Esophagus muscularis mucosa (tissue), 4 donors: ENCODE data around the gene CYP2F1. TPM values are rescaled to one million over a fixed set of nuclear protein-coding genes. Genes with fewer than 3 reads are reported as not detected.

Experiments
- DNase-seq: peaks from one replicate; pipeline ENCODE4 v3.0.0-alpha.2; 2017; ENCODE audit errors: extremely low spot score
- H3K27ac ChIP-seq, 4 donors: fragments of 200-600 bp; sonication (generic); replicated peaks in 1 of 4; 1 replicate in 3 of 4; 2 replicates in 1 of 4; pipeline ENCODE4 v1.5.1; 2016 to 2019; ENCODE audit warnings: mild to moderate bottlenecking in 1 of 4
- H3K27me3 ChIP-seq, 4 donors: fragments of 200-600 bp; sonication (generic); one replicate each; pipeline versions ENCODE4 v1.5.1 to v1.6.0; 2016 to 2019
- H3K36me3 ChIP-seq, 4 donors: fragments of 200-600 bp; sonication (generic); one replicate each; pipeline ENCODE4 v1.5.1; 2016 to 2019
- H3K4me1 ChIP-seq, 4 donors: fragments of 200-600 bp; sonication (generic); one replicate each; pipeline ENCODE4 v1.5.1; 2016 to 2019
- H3K4me3 ChIP-seq, 4 donors: fragments of 200-600 bp; sonication (generic); 1 replicate in 2 of 4; 2 replicates in 2 of 4; pipeline ENCODE4 v1.5.1; 2016 to 2019; ENCODE audit warnings: mild to moderate bottlenecking in 4 of 4, moderate library complexity in 1 of 4
- H3K9me3 ChIP-seq, 4 donors: fragments of 200-600 bp; sonication (generic); 1 replicate in 3 of 4; 2 replicates in 1 of 4; pipeline ENCODE4 v1.5.1; 2016 to 2019
- CTCF ChIP-seq, 3 experiments: fragments of 200-600 bp in 2 of 3; fragments of 450-650 bp in 1 of 3; sonication (generic) in 2 of 3; IDR thresholded peaks; one replicate each; pipeline ENCODE4 v1.5.1; 2017 to 2019; ENCODE audit warnings: antibody characterized with exemption in 3 of 3, mild to moderate bottlenecking in 2 of 3, moderate library complexity in 1 of 3
- EP300 ChIP-seq: sonication (generic); formaldehyde crosslinking; IDR thresholded peaks from one replicate; pipeline ENCODE4 v1.6.1; 2017; ENCODE audit warnings: antibody characterized with exemption
- POLR2A ChIP-seq: fragments of 450-650 bp; IDR thresholded peaks from one replicate; pipeline ENCODE4 v1.6.1; 2017; ENCODE audit warnings: antibody characterized with exemption, moderate library complexity, mild to moderate bottlenecking, low read depth
- POLR2AphosphoS5 ChIP-seq, 2 donors: sonication (generic); formaldehyde crosslinking; IDR thresholded peaks; one replicate each; pipeline ENCODE4 v1.6.1; 2017; ENCODE audit warnings: antibody characterized with exemption in 2 of 2
- WGBS: methylation state at CpG from one replicate; pipeline ENCODE4 v1.1.5; 2018; 5-methylcytosine and 5-hydroxymethylcytosine counted together
- intact Hi-C: fragments of 100-400 bp; cut with DNase I; formaldehyde crosslinking; loops from one replicate; pipeline ENCODE4 v1.15.1; 2023
- total RNA-seq, 4 donors: library from RNA; depleted of rRNA; stranded (reverse); fragments of >200 nt; gene quantifications; one replicate each; pipeline versions ENCODE4 v1.1.0 to v1.2.1, GENCODE V29; 2016

Gene CYP2F1
- total RNA-seq, 4 donors from 2014 or later = not detected

DNA sequence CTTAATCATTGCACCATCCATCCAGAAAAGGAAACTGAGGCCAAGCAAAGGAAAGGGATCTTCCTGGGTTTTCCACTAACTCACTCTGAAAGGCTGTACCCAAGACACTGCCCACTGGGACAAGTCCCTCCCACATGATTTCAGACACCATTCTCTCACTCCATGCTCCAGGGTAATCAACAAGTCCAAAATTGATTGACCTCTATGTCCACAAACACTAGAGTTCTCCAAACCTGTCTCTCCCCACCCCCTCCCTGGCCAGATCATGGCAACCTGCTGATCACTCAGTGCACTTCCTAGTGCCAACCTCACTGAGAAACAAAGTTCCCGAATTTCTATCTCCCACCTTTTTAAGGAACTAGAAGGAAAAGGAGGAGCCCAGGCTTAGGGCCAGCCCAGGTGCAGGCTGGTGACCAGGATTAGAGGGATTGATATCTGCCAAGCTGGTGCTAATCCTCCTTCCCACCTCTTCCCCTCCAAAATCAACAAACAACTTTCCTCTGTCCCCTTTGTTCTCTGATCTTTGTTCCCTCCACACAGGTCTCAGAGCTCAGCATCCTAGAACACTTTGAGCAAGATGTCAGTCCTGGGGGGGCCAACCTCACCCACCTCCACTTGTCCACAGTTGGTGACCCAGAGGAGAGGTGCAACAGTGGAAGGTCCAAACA is 28.4 kb upstream of the CYP2F1 start:
- H3K4me3 ChIP-seq = no peak overlapping the region
- H3K9me3 ChIP-seq = peaks cover 0 to 4% (median 0%) of the 10 kb centered on the region in 4 donors
- no peak for TF ChIP-seq CTCF (IDR thresholded peaks at IDR 0.05)
- no peak for TF ChIP-seq POLR2A
- TF ChIP-seq EP300 = no peak
- no peak for TF ChIP-seq POLR2AphosphoS5 (IDR thresholded peaks at IDR 0.05)
- no peak for DNase-seq
- no peak overlapping the region for H3K27ac ChIP-seq
- 61% methylated on average over 1 of the region's 1 CpG for WGBS
- no peaks in the 10 kb centered on the region for H3K4me1 ChIP-seq
- peaks cover 0 to 46% (median 3%) of the 10 kb centered on the region in 4 donors for H3K27me3 ChIP-seq
- intact Hi-C loops = no loop called here
- no peaks in the 10 kb centered on the region for H3K36me3 ChIP-seq

DNA sequence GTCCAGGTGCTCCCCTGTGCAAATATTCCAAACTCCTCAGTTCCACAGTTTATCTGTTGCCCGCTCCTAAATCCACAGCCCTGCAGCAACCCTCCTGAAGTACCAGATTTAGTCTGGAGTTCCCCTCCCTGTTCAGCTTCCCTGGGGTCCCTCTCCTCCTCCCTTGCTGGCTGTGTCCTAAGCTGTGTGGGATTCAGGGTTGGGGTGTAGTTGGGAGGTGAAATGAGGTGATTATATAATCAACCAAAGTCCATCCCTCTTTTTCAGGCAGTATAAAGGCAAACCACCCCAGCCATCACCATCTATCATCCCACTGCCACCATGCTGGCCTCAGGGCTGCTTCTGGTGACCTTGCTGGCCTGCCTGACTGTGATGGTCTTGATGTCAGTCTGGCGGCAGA is 26.1 kb upstream of the CYP2F1 start, which contains the start of gene CYP2A13:
Gene CYP2A13, plus strand, starts transcription at position 301 of the 400 bp plus-strand sequence. Its CDS starts 21 bp downstream, at position 322.
- no peak for TF ChIP-seq CTCF (IDR thresholded peaks at IDR 0.05)
- no peak for TF ChIP-seq POLR2A
- no peak for TF ChIP-seq EP300
- TF ChIP-seq POLR2AphosphoS5 (IDR thresholded peaks at IDR 0.05) = no peak
- Histone ChIP-seq H3K9me3 (no peaks in the 10 kb centered on the region), H3K36me3 (no peaks in the 10 kb centered on the region), H3K27ac (no peak within 1 kb of the TSS), H3K4me3 (no peak within 1 kb of the TSS), H3K4me1 (no peaks in the 10 kb centered on the region), H3K27me3 (peaks cover 0 to 55% (median 4%) of the 10 kb centered on the region in 4 donors)
- intact Hi-C loops = no loop called here
- 58% methylated on average over 2 of the region's 2 CpGs for WGBS
- no peak for DNase-seq

GRCh38 chr19:41089959-41090358 is 24.3 kb upstream of the CYP2F1 start:
- H3K27ac ChIP-seq = no peak overlapping the region
- no peaks in the 10 kb centered on the region for H3K36me3 ChIP-seq
- no peaks in the 10 kb centered on the region for H3K9me3 ChIP-seq
- 1% methylated on average over 8 of the region's 32 CpGs for WGBS
- H3K4me1 ChIP-seq = no peaks in the 10 kb centered on the region
- intact Hi-C loops = no loop called here
- DNase-seq = no peak
- peaks cover 0 to 73% (median 4%) of the 10 kb centered on the region in 4 donors for H3K27me3 ChIP-seq
- no peak overlapping the region for H3K4me3 ChIP-seq
- TF ChIP-seq CTCF (IDR thresholded peaks at IDR 0.05) (no peak), POLR2A (no peak), EP300 (no peak)

GRCh38 chr19:41095703-41096102 is 18.5 kb upstream of the CYP2F1 start:
- DNase-seq = no peak
- intact Hi-C loops = no loop called here
- Histone ChIP-seq H3K4me1 (no peaks in the 10 kb centered on the region), H3K27ac (no peak overlapping the region), H3K4me3 (no peak overlapping the region), H3K9me3 (peaks cover 0 to 14% (median 5%) of the 10 kb centered on the region in 4 donors), H3K27me3 (peaks cover 0 to 59% (median 2%) of the 10 kb centered on the region in 4 donors), H3K36me3 (no peaks in the 10 kb centered on the region)
- 56% methylated on average over 15 of the region's 15 CpGs for WGBS
- TF ChIP-seq EP300 = no peak
- no peak for TF ChIP-seq POLR2AphosphoS5 (IDR thresholded peaks at IDR 0.05)

DNA sequence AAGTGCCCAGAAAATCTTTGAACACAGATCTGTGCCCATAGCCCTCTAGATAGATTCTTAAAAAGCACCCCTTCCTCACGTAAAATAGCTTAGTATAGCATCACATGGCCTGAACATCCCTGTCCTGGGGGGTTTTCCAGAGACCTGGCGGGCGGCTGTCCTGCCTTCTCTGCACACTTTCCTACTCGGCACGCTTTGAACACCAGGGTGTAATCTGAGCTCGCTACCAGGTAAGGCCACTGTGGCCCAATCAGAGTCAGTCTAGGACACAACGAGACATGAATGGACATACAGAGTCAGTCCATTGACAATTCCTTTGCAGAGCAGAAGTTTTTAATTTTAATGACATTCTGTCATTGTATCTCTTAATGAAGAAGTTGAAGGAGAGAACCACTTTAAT is 17.9 kb upstream of the CYP2F1 start:
- 74% methylated on average over 7 of the region's 7 CpGs for whole genome bisulfite sequencing
- no peak for DNase-seq
- H3K4me1 ChIP-seq = no peaks in the 10 kb centered on the region
- peaks cover 0 to 52% (median 0%) of the 10 kb centered on the region in 4 donors for H3K27me3 ChIP-seq
- peaks cover 0 to 14% (median 5%) of the 10 kb centered on the region in 4 donors for H3K9me3 ChIP-seq
- no peak overlapping the region for H3K27ac ChIP-seq
- no peaks in the 10 kb centered on the region for H3K36me3 ChIP-seq
- intact Hi-C loops = no loop called here
- TF ChIP-seq CTCF (IDR thresholded peaks at IDR 0.05) (no peak), EP300 (no peak), POLR2A (no peak), POLR2AphosphoS5 (IDR thresholded peaks at IDR 0.05) (no peak)
- no peak overlapping the region for H3K4me3 ChIP-seq
